Measurements from ENCODE around the gene RBM33. TPM values are rescaled to one million over a fixed set of nuclear protein-coding genes. Genes with fewer than 3 reads are reported as not detected.

RBM33 gene
- total and polyA plus RNA-seq, 2 of the 13 experiments (the other 11 are each of a cell fraction or from before 2014, with no cell fraction given), result 12.4 to 28.9 TPM

DNA sequence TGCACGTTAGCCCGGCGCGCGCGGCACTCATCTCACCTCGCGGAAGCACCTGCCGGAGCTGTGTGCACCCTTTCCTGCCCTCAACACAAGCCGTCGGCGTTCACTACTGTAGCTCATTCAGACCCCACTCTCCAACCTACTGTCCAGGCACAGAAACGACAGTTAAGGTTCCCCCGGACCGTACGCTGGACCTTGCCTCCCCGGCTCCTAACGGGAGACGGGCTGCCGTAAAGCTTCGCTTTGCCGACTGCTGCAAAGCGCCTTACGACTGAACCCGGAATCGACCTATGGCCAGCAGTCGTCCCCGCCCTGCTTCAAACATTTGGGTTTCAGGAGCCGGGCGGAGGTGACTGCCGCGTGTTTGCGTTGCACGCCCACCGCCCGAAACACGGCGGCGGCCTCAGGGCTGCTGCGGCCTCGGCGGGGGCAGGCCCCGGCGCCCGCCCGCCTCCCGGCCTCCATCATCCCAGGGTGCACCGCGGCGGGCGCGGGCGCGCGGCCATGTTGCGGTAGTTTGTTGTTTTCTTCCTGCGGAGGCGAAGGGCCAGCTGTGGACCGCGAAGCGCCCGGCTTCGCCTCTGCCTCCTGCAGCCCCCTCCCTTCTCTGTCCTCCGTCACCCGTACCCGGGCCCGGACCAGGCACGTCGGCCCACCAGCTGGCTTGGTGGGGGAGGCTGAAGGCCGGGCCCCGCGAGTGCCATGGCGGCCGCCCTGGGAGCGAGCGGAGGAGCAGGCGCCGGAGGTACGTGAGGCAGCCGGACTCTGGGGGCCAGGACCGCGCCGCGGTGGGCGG lies at the start of gene RBM33 (continued):
- TF ChIP-seq, protein P1, sequence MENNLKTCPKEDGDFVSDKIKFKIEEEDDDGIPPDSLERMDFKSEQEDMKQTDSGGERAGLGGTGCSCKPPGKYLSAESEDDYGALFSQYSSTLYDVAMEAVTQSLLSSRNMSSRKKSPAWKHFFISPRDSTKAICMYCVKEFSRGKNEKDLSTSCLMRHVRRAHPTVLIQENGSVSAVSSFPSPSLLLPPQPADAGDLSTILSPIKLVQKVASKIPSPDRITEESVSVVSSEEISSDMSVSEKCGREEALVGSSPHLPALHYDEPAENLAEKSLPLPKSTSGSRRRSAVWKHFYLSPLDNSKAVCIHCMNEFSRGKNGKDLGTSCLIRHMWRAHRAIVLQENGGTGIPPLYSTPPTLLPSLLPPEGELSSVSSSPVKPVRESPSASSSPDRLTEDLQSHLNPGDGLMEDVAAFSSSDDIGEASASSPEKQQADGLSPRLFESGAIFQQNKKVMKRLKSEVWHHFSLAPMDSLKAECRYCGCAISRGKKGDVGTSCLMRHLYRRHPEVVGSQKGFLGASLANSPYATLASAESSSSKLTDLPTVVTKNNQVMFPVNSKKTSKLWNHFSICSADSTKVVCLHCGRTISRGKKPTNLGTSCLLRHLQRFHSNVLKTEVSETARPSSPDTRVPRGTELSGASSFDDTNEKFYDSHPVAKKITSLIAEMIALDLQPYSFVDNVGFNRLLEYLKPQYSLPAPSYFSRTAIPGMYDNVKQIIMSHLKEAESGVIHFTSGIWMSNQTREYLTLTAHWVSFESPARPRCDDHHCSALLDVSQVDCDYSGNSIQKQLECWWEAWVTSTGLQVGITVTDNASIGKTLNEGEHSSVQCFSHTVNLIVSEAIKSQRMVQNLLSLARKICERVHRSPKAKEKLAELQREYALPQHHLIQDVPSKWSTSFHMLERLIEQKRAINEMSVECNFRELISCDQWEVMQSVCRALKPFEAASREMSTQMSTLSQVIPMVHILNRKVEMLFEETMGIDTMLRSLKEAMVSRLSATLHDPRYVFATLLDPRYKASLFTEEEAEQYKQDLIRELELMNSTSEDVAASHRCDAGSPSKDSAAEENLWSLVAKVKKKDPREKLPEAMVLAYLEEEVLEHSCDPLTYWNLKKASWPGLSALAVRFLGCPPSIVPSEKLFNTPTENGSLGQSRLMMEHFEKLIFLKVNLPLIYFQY (CRISPR knock-in tag; IDR thresholded peaks at IDR 0.05; ENCODE audit: borderline replicate concordance), result 0 out of 2 replicates have a peak, but pooled peaks have one; percentile 32
- TF ChIP-seq PAWR (CRISPR knock-in tag; IDR thresholded peaks at IDR 0.05; ENCODE audit: borderline replicate concordance) (no peak), MIXL1 (CRISPR knock-in tag; IDR thresholded peaks at IDR 0.05) (peak; percentile 40; the same call in 1 of the 2 replicates), ZNF317 (CRISPR knock-in tag; IDR thresholded peaks at IDR 0.05) (no peak), GABPA (IDR thresholded peaks at IDR 0.05; ENCODE audit: low read depth, low read length) (no peak), GABPA (CRISPR knock-in tag; IDR thresholded peaks at IDR 0.05; ENCODE audit: low read depth) (0 out of 2 replicates have a peak, but pooled peaks have one; percentile 18), ZNF772 (CRISPR knock-in tag; IDR thresholded peaks at IDR 0.05) (peak; percentile 54; the same call in 1 of the 2 replicates), ZNF737 (CRISPR knock-in tag; IDR thresholded peaks at IDR 0.05; ENCODE audit: borderline replicate concordance) (0 out of 2 replicates have a peak, but pooled peaks have one; percentile 20), ZNF451 (CRISPR knock-in tag; IDR thresholded peaks at IDR 0.05) (peak; percentile 54; the same call in 1 of the 2 replicates), ETV6 (CRISPR knock-in tag; conservative IDR thresholded peaks at IDR 0.05) (0 out of 2 replicates have a peak, but pooled peaks have one; percentile 29), HNF4A (CRISPR knock-in tag; IDR thresholded peaks at IDR 0.05) (peak; percentile 68), ZNF563 (CRISPR knock-in tag; IDR thresholded peaks at IDR 0.05) (peak; percentile 88)
- TF ChIP-seq, protein P2, sequence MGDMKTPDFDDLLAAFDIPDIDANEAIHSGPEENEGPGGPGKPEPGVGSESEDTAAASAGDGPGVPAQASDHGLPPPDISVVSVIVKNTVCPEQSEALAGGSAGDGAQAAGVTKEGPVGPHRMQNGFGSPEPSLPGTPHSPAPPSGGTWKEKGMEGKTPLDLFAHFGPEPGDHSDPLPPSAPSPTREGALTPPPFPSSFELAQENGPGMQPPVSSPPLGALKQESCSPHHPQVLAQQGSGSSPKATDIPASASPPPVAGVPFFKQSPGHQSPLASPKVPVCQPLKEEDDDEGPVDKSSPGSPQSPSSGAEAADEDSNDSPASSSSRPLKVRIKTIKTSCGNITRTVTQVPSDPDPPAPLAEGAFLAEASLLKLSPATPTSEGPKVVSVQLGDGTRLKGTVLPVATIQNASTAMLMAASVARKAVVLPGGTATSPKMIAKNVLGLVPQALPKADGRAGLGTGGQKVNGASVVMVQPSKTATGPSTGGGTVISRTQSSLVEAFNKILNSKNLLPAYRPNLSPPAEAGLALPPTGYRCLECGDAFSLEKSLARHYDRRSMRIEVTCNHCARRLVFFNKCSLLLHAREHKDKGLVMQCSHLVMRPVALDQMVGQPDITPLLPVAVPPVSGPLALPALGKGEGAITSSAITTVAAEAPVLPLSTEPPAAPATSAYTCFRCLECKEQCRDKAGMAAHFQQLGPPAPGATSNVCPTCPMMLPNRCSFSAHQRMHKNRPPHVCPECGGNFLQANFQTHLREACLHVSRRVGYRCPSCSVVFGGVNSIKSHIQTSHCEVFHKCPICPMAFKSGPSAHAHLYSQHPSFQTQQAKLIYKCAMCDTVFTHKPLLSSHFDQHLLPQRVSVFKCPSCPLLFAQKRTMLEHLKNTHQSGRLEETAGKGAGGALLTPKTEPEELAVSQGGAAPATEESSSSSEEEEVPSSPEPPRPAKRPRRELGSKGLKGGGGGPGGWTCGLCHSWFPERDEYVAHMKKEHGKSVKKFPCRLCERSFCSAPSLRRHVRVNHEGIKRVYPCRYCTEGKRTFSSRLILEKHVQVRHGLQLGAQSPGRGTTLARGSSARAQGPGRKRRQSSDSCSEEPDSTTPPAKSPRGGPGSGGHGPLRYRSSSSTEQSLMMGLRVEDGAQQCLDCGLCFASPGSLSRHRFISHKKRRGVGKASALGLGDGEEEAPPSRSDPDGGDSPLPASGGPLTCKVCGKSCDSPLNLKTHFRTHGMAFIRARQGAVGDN (CRISPR knock-in tag; IDR thresholded peaks at IDR 0.05), result peak; percentile 92
- TF ChIP-seq, protein P3, sequence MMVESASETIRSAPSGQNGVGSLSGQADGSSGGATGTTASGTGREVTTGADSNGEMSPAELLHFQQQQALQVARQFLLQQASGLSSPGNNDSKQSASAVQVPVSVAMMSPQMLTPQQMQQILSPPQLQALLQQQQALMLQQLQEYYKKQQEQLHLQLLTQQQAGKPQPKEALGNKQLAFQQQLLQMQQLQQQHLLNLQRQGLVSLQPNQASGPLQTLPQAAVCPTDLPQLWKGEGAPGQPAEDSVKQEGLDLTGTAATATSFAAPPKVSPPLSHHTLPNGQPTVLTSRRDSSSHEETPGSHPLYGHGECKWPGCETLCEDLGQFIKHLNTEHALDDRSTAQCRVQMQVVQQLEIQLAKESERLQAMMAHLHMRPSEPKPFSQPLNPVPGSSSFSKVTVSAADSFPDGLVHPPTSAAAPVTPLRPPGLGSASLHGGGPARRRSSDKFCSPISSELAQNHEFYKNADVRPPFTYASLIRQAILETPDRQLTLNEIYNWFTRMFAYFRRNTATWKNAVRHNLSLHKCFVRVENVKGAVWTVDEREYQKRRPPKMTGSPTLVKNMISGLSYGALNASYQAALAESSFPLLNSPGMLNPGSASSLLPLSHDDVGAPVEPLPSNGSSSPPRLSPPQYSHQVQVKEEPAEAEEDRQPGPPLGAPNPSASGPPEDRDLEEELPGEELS (CRISPR knock-in tag; IDR thresholded peaks at IDR 0.05), result peak; percentile 54; the same call in 1 of the 2 replicates
- TF ChIP-seq, protein P4, sequence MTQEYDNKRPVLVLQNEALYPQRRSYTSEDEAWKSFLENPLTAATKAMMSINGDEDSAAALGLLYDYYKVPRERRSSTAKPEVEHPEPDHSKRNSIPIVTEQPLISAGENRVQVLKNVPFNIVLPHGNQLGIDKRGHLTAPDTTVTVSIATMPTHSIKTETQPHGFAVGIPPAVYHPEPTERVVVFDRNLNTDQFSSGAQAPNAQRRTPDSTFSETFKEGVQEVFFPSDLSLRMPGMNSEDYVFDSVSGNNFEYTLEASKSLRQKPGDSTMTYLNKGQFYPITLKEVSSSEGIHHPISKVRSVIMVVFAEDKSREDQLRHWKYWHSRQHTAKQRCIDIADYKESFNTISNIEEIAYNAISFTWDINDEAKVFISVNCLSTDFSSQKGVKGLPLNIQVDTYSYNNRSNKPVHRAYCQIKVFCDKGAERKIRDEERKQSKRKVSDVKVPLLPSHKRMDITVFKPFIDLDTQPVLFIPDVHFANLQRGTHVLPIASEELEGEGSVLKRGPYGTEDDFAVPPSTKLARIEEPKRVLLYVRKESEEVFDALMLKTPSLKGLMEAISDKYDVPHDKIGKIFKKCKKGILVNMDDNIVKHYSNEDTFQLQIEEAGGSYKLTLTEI (CRISPR knock-in tag; conservative IDR thresholded peaks at IDR 0.05), result no peak; the same call in 1 of the 2 replicates
